Fibroblast of mammary gland (primary cell): Measurements from ENCODE around the gene WDR4.

Experiments
- DNase-seq: peaks from one replicate; pipeline ENCODE4 v3.0.0-alpha.2; 2010; ENCODE audit warnings: low read depth
- H3K4me3 ChIP-seq: 2 replicates; pipeline ENCODE4 v1.5.1; 2011; ENCODE audit warnings: low read depth, mild to moderate bottlenecking, low read length, moderate library complexity; ENCODE audit not compliant: control insufficient read depth
- CTCF ChIP-seq: conservative IDR thresholded peaks from 2 replicates; pipeline ENCODE4 v1.5.1; 2011; ENCODE audit warnings: low read depth, low read length, inconsistent platforms; ENCODE audit not compliant: control insufficient read depth, insufficient read depth

Gene WDR4

GRCh38 chr21:42900446-42900845 lies 21.1 kb upstream of the WDR4 start:
- TF ChIP-seq CTCF = no peak
- H3K4me3 ChIP-seq = no peak overlapping the region
- DNase-seq = no peak

- DNase-seq = peak; percentile 96
- TF ChIP-seq CTCF = no peak
- H3K4me3 ChIP-seq = peak within 1 kb of the TSS; percentile 96
Measured at GRCh38 chr21:42892931-42893755, 13.8 kb upstream of the WDR4 start, which contains the start of gene NDUFV3. Gene NDUFV3, plus strand, starts transcription at chr21:42893309. Its CDS starts 25 bp downstream, at chr21:42893334.

- TF ChIP-seq CTCF = no peak
- no peak for DNase-seq
- peak overlapping the region; percentile 68 for H3K4me3 ChIP-seq
Measured at GRCh38 chr21:42892582-42892930, 13.2 kb upstream of the WDR4 start.

GRCh38 chr21:42887326-42887725 lies 8.0 kb upstream of the WDR4 start:
- no peak for TF ChIP-seq CTCF
- no peak overlapping the region for H3K4me3 ChIP-seq
- DNase-seq = no peak

- DNase-seq = no peak
- no peak for TF ChIP-seq CTCF
Measured at GRCh38 chr21:42883921-42884320, 4.6 kb upstream of the WDR4 start.

GRCh38 chr21:42880352-42880751 lies 1.0 kb upstream of the WDR4 start:
- DNase-seq = no peak
- TF ChIP-seq CTCF = no peak
- H3K4me3 ChIP-seq = peak overlapping the region; percentile 91

More at GRCh38 chr21:42883921-42884320, 4.6 kb upstream of the WDR4 start:
- H3K4me3 ChIP-seq = no peak overlapping the region
